NCI-H2227 treated with DMSO at 0.1 percent for 48 hours (cell line): ENCODE data around the gene ZMYND15.

Experiments used
- DNase-seq: peaks from one replicate; lab custom pipeline; 2025; lab: John Stamatoyannopoulos, UW

The ZMYND15 gene

DNA sequence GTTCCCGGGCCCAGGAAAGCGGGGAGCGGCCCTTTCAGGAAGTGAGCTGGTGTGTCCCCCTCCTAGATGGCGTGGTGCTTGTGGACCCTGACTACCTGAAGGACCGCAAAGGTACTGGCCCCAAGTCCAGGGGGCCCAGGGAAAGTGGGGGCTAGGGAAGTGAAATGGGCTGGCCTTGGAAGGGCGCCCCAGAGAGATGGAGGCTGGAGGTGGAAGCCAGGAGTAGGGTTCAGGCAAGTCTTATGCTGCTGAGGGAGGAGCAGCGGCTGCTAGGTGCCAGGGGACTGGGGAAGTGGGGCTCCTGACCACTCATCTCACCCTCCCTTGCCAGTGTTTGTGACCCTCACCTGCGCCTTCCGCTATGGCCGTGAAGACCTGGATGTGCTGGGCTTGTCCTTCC lies 23.6 kb upstream of the ZMYND15 start:
- no peak for DNase-seq

DNA sequence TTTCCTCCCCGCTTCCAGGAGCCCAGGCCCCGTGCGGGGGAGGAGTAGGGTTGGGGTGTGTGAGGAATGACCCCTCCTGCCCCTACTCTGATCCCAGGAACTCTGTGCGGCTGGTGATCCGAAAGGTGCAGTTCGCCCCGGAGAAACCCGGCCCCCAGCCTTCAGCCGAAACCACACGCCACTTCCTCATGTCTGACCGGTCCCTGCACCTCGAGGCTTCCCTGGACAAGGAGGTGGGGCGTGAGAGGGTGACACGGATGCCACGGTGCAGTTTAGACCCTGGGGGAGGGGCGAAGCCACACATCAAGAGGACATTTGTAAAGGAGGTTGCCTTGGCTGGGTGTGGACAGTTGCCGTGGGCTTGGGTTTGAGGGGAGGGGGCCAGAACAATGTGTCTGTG lies 21.8 kb upstream of the ZMYND15 start:
- DNase-seq = no peak

DNA sequence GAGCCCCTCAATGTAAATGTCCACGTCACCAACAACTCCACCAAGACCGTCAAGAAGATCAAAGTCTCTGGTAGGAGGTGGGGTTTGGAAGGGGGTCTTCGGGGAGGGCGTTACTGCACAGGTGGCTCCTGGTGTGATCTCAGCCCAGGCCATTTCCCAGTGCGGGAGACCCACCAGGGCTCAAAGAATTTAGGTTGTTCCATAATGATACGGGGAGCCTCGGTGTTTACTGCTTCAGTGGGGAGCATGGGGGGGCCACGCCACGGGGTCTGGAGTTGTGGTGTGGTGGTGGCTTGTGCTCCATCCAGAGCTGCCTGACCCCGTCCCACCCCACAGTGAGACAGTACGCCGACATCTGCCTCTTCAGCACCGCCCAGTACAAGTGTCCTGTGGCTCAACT lies 21.4 kb upstream of the ZMYND15 start:
- DNase-seq = no peak

DNA sequence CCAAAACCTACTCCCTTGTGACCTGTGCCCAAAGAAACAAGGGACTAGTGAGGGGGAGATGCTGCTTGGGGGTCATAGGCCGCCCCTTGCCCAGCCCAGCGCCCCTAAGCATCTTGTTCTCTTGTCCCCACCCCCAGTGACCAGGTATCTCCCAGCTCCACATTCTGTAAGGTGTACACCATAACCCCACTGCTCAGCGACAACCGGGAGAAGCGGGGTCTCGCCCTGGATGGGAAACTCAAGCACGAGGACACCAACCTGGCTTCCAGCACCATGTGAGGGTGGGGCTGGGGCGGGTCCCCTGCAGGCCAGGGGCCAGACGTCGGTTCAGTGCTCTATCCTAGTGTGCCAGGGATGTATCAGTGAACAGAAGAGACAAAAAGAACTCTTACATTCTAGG lies 20.5 kb upstream of the ZMYND15 start:
- no peak for DNase-seq

DNA sequence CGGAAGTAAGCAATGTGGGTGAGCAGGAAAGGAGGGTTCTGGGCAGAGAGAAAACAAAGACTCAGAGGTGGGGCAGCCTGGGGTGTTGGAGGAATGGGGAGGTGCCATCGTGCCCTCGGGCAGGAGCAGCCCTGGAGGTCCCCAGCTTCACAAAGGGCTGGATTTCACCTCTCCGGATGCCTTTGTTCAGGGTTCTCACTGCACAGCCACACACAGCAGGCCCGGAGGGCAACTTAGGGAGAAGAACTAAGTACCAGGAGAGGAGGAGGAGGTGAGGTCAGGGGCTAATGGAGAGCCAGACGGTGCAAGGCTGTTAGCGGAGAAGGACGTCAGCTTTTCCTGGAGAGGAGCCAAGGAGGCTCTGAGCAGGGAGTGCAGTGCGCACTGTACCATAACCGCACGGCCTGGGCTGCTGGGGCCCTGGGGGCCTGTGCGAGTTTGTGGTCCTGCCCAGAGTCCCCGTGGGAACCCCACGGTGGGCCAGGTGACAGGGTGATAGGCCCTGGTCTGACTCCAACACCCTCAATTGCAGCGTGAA lies 19.9 kb upstream of the ZMYND15 start:
- DNase-seq = no peak

DNA sequence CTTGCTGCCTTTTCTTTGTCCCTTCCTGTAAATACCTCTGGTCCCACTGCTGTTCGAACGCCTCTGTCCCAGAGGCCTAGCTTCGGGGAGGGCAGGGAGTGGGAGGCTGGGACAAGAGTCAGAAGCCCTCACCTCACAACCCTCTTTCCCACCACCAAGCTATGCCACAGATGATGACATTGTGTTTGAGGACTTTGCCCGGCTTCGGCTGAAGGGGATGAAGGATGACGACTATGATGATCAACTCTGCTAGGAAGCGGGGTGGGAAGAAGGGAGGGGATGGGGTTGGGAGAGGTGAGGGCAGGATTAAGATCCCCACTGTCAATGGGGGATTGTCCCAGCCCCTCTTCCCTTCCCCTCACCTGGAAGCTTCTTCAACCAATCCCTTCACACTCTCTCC lies 18.8 kb upstream of the ZMYND15 start:
- no peak for DNase-seq

DNA sequence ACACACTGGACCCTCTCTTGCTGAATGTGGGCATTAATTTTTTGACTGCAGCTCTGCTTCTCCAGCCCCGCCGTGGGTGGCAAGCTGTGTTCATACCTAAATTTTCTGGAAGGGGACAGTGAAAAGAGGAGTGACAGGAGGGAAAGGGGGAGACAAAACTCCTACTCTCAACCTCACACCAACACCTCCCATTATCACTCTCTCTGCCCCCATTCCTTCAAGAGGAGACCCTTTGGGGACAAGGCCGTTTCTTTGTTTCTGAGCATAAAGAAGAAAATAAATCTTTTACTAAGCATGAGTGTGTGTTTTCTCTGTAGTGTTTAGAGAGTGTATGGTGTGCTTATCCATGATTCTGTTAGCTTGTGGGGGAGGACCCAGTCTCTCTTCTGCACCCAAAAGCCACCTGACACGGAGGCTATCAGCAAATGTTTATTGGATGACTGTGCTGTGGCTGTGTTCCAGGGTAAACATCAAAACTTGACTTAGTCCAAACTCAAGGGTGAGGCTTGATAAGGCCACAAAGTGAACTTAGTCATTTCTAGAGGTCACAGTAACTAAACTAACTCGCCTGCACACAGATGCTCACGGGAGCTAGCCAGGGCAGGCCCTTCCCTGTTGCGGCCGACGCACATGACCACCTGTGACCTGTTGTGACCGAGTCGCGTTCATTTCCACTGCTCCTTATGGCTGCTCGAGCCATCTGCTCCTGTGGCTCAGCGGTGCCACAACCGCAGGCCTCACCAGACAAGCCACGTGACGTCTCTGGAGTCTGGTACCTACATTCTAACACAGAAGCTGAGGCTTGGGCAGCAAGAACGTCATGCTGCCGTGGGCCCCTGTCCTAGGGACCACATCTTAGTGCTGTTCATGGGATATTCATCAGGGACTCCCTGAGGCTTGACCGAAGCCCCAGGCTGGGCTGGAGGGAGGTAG lies 18.2 kb upstream of the ZMYND15 start:
- DNase-seq = no peak

DNA sequence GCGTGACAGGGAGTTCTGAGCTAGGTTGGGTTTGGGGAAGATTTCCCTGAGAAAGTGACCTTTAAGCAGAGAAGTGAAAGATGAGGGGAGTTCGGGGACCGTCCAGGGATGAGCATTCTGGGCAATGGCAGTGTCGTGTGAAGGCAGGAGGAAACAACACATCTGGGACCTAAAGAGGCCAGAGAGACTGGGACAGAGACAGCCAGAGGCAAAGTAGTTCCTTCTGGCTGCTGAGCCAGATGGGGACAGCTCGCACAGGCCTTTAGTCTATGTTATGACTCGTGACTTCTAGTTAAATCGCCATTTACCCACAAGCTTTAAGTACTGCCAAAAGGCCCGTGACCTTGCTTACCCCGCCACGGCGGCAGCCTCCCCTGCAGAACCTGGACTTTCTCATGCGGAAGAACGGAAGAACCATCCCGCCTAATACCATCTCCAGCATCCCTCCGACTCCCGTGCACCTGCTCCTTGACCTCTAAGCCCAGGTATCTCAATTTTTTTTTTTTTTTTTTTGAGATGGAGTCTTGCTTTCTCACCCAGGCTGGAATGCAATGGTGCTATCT lies 16.9 kb upstream of the ZMYND15 start:
- DNase-seq = no peak

DNA sequence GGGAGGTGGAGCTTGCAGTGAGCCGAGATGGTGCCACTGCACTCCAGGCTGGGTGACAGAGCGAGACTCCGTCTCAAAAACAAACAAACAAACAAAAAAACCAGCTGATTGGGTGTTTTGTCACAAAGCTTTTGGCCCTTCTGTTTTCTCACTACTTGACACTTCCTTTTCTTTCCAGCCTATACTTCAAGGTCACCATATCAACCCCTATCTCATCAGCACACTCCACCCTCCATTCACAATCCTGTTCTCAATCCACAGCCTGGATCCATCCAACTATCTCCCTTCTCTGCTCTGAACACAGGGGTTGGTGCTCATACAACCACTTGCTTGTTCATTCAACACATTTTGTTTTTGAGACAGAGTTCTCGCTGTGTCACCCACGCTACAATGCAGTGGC lies 15.0 kb upstream of the ZMYND15 start:
- DNase-seq = no peak

DNA sequence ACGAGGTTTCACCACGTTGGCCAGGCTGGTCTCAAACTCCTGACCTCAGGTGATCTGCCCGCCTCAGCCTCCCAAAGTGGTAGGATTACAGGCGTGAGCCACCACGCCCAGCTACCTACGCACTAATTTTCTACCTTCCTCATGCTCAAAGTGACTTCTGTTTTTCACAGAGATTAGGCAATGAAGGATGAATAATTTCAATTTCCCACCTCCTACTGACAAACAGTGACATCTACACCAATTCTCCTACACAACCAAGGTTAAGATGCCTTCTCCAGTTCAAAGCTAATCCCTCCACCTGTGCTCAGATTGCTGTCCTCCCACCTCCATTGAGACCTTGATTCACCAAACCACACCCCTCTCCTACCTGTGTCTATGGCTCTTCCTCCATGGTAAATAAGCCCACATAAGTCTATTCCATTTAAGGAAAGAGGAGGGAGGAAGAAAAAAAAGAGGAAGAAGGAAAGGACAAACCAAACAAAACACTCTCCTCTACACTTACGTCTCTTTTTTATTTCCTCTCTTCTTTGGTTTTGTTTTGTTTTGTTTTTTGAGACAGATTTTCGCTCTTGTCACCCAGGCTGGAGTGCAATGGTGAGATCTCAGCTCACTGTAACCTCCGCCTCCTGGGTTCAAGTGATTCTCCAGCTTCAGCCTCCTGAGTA lies 13.9 kb upstream of the ZMYND15 start:
- DNase-seq = no peak

DNA sequence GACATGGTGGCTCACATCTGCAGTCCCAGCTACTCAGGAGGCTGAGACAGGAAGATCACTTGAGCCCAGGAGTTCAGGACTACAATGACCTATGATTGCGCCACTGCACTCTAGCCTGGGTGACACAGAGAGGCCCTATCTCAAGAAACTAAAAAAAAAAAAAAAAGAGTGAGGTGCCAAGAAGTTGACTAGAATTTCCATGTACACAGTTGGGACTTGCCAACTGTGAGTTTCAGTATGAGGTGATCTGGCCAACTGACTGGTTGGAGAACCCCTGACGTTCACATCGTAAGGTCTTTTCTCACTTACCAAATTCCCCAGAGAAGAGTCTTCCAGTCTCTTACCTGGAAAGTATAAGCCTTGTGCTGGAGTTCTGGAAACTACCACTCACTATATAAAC lies 11.5 kb upstream of the ZMYND15 start:
- no peak for DNase-seq

DNA sequence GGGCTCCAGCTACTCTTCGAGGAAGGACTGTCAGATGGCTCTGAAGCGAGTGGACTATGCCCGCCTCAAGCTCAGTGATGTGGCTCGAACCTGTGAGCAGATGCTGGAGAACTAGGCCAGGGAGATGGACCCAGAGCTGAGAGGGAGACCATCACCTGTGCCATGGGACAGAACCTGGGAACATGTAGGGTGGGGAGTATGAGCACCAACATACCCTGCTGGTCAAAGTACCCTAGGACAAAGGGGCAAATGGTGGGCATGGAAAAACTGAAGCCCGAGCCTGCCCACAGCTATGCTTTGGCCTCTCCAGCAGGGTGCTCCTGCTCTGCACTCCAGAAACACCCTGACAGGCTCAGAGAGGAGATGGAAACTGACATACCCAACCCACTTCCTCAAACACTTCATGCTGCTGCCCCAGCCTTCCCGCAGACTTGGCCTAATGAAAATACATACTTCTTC lies 6.5 kb upstream of the ZMYND15 start:
- DNase-seq = no peak

DNA sequence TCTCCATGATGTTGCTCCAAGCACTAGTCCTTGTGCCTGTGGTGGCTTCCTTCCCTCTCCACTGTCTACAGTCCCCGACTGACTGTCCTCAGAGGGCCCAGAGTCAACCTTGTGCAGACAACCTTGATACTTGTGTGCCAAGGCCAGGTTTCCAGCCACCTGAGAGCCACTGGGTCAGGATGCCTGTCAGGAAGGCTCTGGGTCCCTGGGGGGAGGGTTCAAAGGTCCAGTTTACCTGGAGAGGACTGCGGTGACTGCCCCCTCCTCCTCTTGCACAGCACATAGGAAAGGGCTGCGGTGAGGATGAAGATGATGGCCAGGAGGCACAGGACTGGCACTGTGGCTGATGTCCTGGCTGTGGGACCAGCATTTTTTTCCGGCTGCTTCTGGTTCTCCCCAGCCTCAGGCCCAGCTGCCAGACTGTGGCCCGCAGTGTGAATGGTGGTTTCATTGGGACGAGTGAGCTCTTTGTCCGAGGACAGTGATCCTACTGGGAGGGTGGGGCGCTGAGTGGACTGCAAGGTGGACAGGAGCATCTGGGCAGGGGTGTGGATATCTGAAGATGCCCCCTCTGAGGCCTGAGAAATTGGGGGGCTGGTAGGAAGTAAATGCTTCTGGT lies 4.7 kb upstream of the ZMYND15 start:
- DNase-seq = no peak

DNA sequence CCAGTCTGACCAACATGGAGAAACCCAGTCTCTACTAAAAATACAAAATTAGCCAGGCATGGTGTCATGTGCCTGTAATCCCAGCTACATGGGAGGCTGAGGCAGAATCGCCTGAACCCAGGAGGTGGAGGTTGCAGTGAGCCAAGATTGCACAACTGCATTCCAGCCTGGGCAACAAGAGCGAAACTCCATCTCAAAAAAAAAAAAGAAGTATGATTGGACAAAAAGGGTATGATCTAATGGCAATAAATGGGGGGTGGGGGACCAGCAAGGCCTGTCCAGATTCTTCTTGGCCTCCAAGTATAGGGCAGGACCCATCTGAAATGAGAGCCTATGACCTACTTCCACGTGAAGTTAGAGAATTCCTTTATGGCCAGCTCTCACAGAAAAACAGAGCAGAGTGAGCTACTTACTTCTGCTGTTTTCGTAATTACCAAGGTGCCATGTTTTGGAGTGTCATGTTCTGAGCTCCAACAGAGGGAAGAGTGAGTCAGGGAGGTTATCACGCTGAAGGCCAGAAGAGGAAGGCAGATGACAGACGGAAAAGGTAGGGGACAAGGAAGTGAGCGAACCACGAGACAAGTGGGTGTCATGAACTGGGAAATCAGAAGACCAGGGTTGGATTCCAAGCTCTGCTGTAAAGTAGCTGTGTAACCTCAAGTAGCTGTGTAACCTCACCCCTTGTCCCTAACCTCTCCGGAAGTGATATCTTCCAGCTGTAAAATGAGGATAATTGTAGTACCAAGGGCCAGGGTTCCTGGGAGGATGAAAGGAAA lies 3.6 kb upstream of the ZMYND15 start:
- DNase-seq = no peak

DNA sequence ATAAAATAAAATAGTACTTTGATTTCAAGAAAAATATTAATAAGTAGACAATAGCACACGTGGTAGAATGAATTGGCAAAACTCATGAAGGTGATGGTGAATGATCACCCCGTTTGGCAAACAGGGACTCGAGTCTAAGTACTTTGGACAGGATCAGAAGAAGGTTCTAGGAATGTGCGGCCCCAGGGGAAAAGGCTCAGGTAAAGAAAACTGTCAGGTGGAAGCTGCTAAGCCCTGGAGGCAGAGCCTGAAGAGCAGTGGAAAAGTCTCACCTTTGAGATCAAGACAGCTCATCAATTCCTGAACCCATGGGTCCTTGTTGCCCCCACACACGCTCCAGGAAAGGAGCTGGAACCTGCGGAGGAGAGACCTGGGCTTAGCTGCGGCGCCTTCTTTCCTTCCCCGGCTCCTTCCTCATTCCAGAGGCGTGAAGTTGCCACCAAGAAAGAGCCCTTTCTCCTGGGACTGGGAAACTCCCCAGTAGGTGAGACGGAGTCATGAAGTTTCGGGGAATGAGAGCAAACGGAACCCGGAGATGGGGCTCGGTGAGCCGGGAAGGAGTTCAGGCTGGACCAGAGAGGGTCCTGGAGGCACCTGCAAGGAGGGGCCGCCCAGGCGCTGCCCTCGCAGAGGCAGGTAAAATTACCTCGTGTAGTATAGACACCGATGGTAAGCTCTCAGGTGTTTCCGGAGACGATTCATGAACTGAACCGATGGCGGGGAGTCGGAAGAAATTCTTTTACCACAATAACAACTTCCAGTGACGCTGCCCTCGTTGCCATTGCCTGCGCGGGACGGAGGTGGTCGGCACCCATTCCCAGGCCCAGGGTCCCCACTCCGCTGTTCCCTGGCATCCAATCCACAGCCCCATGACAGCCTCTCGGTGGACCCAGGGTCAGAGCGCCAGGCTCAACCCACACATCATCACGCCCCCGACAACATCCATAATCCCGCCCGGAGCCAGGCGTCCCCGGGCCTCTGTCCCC lies 1.2 kb upstream of the ZMYND15 start:
- no peak for DNase-seq

DNA sequence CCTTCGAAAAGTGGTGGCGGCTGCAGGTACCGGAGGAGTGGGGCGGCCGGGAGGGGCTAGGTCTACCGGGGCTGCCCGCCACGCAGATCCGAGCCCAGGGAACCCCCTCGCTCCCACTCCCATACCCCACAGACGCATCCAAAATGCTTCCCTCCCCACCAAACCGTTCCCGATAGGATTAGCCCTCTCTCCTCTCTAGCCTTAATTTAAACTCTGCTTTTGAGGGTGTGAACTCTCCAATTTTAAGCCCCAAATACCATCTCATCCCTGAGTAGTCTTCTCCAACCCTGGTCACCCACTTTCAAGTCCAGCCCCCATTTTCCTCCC lies 355 bp downstream of the ZMYND15 start:
- DNase-seq = no peak

DNA sequence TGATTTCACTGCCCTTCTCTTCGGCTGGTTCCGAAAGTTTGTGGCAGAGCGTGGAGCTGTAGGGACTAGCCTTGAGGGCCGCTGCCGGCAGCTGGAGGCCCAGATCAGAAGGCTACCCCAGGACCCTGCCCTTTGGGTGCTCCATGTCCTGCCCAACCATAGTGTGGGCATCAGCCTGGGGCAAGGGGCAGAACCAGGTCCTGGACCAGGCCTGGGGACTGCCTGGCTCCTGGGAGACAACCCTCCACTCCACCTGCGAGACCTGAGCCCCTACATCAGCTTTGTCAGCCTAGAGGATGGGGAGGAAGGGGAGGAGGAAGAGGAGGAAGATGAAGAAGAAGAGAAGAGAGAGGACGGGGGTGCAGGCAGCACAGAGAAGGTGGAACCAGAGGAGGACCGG lies 951 bp downstream of the ZMYND15 start:
- no peak for DNase-seq

DNA sequence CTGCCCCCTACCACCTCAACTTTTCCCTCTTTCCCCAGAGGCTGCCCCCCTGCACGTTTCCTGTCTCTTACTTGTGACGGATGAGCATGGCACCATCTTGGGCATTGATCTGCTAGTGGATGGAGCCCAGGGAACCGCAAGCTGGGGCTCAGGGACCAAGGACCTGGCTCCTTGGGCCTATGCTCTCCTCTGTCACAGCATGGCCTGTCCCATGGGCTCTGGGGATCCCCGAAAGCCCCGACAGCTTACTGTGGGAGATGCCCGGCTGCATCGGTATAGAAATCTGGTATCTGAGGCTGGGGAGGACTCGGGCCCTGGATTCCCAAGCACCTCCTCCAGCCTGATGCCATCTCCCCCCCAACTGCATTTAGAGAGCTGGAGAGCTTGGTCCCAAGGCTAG lies 1.9 kb downstream of the ZMYND15 start:
- no peak for DNase-seq

DNA sequence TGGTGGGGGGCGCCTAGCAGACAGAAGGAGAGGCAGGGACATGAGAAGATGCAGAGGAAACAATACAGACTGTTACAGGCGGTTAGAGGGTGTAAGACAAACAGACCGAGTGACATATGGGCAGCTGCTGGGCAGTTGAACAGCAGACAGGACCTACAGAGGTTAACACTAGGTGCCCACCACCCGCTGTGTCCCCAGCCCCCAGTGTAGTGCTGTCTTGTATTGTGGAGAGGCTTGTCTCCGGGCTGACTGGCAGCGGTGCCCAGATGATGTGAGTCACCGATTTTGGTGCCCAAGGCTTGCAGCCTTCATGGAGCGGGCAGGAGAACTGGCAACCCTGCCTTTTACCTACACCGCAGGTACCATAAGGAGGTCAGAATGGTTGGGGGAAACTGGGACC lies 2.5 kb downstream of the ZMYND15 start:
- no peak for DNase-seq

DNA sequence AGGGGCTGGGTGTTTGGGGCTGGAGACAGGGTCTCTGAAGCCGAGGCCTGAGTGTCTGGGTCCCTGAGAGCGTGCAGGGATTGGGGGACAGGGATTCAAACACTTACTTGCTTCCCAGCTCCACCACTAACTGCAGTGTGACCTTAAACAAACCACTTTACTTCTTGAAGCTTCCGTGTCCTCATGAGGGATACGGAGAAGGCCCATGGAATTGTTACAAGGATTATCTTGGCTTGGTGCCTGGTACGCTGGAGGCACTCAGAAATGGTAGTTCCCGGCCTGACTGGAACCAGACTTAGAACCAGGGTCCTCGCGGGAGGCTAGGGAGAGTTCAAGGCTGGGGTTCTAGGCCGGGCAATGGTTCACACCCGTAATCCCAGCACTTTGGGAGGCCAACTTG lies 3.0 kb downstream of the ZMYND15 start:
- no peak for DNase-seq

DNA sequence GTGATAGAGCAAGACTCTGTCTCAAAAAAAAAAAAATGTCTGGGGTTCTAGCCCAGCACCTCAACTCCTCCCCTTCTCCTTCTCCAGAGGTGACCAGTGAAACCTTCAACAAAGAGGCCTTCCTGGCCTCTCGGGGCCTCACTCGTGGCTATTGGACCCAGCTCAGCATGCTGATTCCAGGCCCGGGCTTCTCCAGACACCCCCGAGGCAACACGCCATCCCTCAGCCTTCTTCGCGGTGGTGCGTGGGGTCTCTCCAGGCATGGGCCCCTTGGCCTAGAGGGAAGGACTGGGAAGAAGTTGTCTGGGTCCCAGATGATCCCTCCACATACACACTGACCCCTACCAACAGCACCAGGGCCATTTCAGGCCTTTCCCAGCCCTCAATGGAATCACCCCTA lies 3.6 kb downstream of the ZMYND15 start:
- DNase-seq = no peak
